CD4-positive, CD25-positive, alpha-beta regulatory T cell (primary cell): Measurements from ENCODE around the gene NXT1. TPM values are rescaled to one million over a fixed set of nuclear protein-coding genes. Genes with fewer than 3 reads are reported as not detected.

Experiments used
- polyA plus RNA-seq, 4 donors: library from polyadenylated mRNA; unstranded; fragments of 300-500 nt; fragmentation: Illumina TruSeq; gene quantifications; one replicate each; pipeline ENCODE4 v1.2.3, GENCODE V29; 2021
- total RNA-seq: library from RNA; stranded (reverse); gene quantifications from one replicate; pipeline ENCODE4 v1.2.3, GENCODE V29; 2022

The NXT1 gene
- total and polyA plus RNA-seq, 5 donors from 2014 or later = 41.5 to 71.5 (median 52.3) TPM

Other genes with a start within 250 kb of the NXT1 start
- 24.8 TPM for gene GZF1, start 11.4 kb downstream of the NXT1 start, total RNA-seq
- gene GZF1, start 11.4 kb downstream of the NXT1 start, polyA plus RNA-seq = 1 to 10 TPM; 3.1 to 4.1 (median 3.3) TPM
- 10.6 TPM for gene NAPB, start 70.7 kb downstream of the NXT1 start, total RNA-seq
- 1 to 10 TPM; 3.6 to 4.8 (median 4.2) TPM for gene NAPB, start 70.7 kb downstream of the NXT1 start, polyA plus RNA-seq
- not detected for gene CSTL1, start 88.9 kb downstream of the NXT1 start, total RNA-seq
- gene CSTL1, start 88.9 kb downstream of the NXT1 start, polyA plus RNA-seq = not detected
- not detected for gene CST11, start 102.1 kb downstream of the NXT1 start, total RNA-seq
- gene CST11, start 102.1 kb downstream of the NXT1 start, polyA plus RNA-seq = not detected
- gene CST8, start 140.3 kb downstream of the NXT1 start, total RNA-seq = not detected
- gene CST8, start 140.3 kb downstream of the NXT1 start, polyA plus RNA-seq = not detected
- gene CST9L, start 217.7 kb downstream of the NXT1 start, total RNA-seq = not detected
- gene CST9L, start 217.7 kb downstream of the NXT1 start, polyA plus RNA-seq = not detected